ENCODE measurements around the gene B4GALNT1.
"Not testable (repeated sequence)": the region's sequence is repeated elsewhere in the genome, so short reads cannot be mapped to it uniquely, and the experiment has no call there.

The B4GALNT1 gene

GRCh38 chr12:57632958-57633840 lies at the start of gene B4GALNT1:
Gene B4GALNT1 (minus strand): TSS chr12:57633201. CDS start chr12:57632132, 1,069 bp downstream.
- DNase-seq: peak; percentile 55 to 65

DNA sequence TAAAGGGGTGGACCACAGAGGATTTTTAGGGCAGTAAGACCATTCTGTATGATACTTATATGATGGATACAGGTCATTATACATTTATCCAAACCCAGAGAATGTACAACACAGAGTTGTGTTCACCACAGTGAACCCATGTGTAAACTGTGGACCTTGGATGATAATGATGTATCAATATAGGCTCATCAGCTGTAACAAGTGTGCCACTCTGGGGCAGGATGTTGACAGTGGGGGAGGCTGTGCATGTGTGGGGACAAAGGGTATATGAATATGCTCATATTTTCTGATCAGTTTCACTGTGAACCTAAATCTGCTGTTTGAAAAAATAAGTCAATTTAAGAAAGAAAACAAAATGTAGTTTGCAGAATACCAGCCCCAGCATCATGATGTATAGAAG lies 46.7 kb upstream of the B4GALNT1 start:
- no peak for DNase-seq

DNA sequence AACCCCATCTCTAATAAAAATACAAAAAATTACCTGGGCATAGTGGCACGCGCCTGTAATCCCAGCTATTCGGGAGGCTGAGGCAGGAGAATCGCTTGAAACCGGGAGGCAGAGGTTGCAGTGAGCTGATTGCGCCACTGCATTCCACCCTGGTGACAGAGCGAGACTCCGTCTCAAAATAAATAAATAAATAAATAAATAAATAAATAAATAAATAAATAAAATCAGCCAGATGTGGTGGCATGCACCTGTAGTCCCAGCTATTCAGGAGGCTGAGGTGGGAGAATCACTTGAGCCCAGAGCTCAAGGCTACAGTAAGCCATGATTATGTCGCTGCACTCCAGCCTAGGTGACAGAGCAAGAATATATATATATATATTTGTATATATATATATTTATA lies 44.9 kb upstream of the B4GALNT1 start:
- not testable (repeated sequence) for DNase-seq

GRCh38 chr12:57674691-57675090 lies 41.7 kb upstream of the B4GALNT1 start:
- DNase-seq: no peak

DNA sequence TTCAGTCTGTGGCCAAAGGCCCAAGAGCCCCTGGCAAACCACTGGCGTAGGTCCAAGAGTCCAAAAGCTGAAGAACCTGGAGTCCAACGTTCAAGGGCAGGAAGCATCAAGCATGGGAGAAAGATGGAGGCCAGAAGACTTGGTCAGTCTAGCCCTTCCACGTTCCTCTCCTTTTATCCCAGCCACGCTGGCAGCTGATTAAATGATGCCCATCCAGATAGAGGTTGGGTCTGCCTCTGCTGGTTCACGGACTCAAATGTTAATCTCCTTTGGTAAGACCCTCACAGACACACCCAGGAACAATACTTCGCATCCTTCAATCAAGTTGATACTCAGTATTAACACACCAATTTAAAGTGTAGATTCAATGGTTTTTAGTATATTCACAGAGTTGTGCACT lies 39.8 kb upstream of the B4GALNT1 start:
- no peak for DNase-seq

DNA sequence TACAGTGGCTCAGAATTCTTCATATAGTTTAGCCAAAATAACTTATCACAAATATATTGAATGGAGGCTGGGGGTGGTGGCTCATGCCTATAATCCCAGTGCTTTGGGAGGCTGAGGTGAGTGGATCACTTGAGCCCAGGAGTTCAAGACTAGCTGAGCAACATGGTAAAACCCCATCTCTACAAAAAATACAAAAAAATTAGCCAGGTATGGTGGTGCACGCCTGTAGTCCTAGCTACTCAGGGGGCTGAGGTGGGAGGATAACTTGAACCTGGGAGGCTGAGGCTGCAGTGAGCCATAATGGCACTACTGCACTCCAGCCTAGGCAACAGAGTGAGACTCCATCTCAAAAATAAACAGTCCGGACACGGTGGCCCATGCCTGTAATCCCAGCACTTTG lies 38.8 kb upstream of the B4GALNT1 start:
- DNase-seq: not testable (repeated sequence)

- not testable (repeated sequence) for DNase-seq
These were observed 36.7 kb upstream of the B4GALNT1 start for GRCh38 chr12:57669691-57670090.

DNA sequence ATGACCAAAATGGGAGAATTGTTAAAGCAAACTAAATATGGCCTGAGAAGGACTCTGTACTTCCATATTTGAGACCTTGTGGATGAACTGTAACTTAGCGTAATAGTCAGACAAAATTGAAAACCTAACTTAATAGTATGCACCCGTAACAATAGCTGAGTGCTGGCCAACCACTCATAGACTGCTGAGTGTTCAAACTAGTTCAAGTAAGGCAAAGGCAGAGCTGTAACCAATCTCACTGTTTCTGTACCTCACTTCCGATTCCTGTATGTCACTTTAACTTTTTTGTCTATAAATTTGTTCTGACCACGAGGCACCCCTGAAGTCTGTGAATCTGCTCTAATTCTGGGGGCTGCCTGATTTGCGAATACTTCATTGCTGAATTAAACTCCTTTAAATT lies 33.9 kb upstream of the B4GALNT1 start:
- no peak for DNase-seq

DNA sequence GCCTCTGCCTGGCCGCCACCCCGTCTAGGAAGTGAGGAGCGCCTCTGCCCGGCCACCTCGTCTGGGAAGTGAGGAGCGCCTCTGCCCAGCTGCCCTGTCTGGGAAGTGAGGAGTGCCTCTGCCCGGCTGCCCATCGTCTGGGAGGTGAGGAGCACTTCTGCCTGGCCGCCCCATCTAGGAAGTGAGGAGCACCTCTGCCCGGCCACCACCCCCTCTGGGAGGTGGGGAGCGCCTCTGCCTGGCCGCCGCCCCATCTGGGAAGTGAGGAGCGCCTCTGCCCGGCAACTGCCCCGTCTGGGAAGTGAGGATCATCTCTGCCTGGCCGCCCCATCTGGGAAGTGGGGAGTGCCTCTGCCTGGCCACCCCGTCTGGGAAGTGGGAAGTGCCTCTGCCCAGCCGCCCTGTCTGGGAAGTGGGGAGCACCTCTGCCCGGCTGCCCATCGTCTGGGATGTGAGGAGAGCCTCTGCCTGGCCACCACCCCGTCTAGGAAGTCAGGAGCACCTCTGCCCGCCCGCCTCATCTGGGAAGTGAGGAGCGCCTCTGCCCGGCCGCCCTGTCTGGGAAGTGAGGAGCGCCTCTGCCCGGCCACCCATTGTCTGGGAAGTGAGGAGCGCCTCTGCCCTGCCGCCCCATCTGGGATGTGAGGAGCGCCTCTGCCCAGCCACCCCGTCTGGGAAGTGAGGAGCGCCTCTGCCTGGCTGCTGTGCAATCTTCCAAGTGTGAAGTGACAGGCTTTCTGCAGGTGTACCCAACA lies 32.2 kb upstream of the B4GALNT1 start:
- DNase-seq: not testable (repeated sequence)

DNA sequence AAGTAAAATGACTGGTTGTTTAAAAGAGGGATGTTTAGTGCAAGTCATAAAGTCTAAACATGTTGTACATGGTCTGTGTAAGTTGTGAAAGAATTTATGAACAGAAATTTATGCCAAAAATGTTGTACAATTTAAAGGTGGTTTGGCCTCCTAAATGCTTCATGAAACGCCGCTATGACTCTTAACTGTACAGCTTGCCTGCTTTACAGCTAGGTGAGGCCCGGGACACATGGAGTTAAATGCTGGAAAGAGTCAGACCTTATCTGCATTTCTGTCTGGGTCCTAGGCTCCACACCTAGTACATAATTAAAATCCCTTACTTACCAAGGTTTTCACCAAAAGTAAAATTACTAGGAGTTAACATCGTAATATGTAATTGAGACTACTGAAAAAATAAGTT lies 28.4 kb upstream of the B4GALNT1 start:
- DNase-seq: no peak

- no peak for DNase-seq
These were observed 25.9 kb upstream of the B4GALNT1 start for GRCh38 chr12:57658890-57659289.

GRCh38 chr12:57657744-57658143 lies 24.7 kb upstream of the B4GALNT1 start:
- no peak for DNase-seq

DNA sequence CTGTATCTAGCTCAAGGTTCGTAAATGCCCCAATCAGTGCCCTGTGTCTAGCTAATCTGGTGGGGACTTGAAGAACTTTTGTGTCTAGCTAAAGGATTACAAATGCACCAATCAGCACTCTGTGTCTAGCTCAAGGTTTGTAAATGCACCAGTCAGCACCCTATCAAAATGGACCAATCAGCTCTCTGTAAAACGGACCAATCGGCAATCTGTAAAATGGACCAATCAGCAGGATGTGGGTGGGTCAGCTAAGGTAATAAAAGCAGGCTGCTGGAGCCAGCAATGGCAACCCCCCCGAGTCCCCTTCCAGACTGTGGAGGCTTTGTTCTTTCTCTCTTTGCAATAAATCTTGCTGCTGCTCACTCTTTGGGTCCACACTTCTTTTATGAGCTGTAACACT lies 23.4 kb upstream of the B4GALNT1 start:
- not testable (repeated sequence) for DNase-seq

GRCh38 chr12:57655541-57656240 lies 22.7 kb upstream of the B4GALNT1 start:
- no peak for DNase-seq

DNA sequence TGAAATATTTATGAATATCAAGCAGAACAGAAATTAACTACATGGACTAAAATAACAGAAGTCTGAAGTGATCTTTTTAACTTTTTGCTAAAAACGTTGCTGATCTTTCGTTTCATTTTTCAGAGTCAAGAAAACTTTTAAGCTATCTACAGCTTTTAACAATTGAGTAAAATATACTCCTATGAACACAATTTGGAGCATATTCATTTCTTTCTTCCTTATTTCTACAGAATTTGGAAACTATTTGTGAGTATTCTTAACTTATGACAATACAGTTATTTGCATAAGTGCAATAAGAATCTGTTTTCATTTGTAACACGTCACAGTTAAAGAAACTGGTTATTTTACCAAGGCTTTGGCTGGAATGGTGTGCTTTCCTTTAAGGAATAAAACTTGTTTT lies 21.0 kb upstream of the B4GALNT1 start:
- no peak for DNase-seq

GRCh38 chr12:57646659-57647049 lies 13.7 kb upstream of the B4GALNT1 start:
- not testable (repeated sequence) for DNase-seq

GRCh38 chr12:57645990-57646658 lies 13.1 kb upstream of the B4GALNT1 start:
- not testable (repeated sequence) for DNase-seq

DNA sequence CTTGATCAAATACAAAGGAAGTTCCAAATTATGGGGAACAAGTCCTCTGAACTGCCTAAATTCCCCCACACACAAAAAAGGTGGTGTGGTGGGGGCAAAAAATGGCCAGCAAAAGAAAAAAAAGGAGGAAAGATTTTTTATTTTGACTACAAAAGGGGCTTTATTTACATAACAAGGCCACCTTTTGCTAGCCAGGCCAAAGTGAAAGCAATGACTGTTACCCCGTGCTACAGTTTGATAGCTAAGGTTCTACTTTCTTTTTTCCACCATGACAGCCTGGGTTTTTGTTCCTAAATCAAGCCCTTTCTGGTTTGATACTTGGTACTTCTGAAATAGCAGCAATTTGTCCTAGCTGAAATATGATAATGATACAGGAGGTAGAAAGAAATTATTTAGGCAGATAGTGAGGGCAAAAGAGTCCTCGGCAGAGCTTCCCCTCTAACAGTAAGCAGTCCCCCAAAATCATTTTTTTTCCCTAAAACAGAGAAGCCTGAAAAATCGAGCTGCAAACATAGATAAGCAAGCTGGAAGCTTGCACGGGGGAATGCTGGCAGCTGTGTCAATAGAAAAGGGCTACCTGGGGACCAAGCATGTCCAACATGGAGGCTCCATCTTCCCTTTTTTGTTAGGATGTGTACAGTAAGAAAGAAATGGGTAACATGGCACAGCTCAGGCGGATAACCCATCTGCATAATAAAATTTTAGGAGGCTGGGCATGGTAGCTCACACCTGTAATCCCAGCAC lies 8.9 kb upstream of the B4GALNT1 start:
- no peak for DNase-seq

- no peak for DNase-seq
These were observed 7.4 kb upstream of the B4GALNT1 start for GRCh38 chr12:57640175-57641042.

DNA sequence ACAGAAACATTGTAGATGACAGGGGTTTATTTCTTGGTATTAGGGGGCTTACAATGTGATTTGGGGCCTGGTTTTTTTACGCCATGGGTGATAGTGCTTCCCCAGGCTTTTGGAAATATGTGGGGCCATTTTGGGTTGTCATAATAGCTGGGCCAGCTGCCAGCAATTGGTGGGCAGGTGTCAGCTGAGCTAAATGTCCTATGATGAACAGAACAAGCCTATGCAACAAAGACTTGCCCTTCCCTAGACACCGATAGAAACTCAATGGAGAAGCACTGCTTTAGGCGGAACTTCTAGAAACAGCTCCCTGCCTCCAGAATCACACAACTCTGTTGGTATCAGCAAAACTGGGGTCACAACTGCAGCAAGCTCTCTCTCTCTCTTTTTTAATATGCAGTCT lies 5.1 kb upstream of the B4GALNT1 start:
- DNase-seq: no peak

DNA sequence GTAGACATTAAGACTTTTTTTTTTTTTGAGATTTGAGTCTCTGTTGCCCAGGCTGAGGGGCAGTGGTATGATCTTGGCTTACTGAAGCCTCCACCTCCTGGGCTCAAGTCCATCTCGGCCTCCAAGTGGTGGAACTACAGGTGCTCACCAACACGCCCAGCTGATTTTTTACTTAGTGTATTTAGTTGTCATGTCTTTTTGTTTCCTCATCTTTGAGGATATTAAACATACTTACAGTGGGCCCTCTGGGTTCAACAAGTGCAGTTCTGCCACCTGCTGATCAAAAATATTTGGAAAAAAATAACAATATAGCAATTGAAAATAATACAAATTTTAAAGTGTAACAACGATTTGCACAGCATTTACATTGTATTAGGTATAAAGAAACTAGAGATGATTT lies 4.4 kb upstream of the B4GALNT1 start:
- no peak for DNase-seq

All from stimulated activated CD4-positive, alpha-beta T cell treated with anti-CD3 and anti-CD28 coated beads, Interleukin-2, amount 100 ng/mL, for 48 hours (primary cell).